Measurements from ENCODE around the gene MTHFD2L. TPM values are rescaled to one million over a fixed set of nuclear protein-coding genes. Genes with fewer than 3 reads are reported as not detected.
A peak's percentile ranks its signal among the peaks of the same experiment; 100 is the strongest.

The MTHFD2L gene
- total and polyA plus RNA-seq, 9 of the 15 experiments (the other 6 are each of a cell fraction or from before 2014, with no cell fraction given), result 10.0 to 39.0 (median 26.0) TPM

DNA sequence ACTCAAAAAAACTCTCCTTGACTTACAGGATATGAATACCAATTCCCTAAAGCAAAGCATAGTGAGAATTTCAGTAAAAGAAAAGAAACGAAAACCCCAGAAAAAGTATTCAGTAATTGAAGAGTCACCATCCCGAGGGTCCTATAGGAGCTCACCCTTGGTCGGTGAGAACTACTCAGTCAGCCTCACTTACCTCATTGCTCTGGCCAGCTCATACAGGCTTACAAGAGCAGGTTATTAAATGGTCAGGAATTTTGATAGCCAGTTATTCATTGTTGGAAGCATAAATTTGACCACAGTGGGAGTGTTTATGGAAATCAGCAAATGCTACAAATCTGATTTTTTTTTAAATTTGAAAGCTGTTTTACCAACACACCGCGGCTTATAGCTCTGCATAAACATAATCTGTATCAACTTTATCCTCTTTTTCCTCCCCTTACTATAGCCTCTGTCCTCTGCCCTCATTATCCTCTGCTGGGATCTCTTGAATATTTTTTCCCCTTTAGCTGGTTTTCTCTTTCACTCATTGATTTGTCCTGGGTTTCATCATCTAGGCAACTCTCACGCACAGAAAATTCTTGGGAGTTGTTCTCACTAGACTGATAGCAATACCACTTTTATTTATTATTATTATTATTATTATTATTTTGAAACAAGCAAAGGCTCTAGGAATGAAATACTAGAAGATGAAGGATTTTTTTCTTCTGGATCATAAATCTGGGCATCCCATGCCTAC, 47.9 kb upstream of the MTHFD2L start:
- no peak overlapping the region for H3K27ac ChIP-seq (ENCODE audit: extremely low read depth, low read depth, low read length)
- H3K4me2 ChIP-seq (ENCODE audit: insufficient read depth, low read length), result no peak overlapping the region
- ChIA-PET CTCF (ENCODE audit: low intra/inter-chr PET ratio) (no interaction called here), POLR2A (interaction anchor here (1.4 to 1.8 kb wide), 2 partner anchors 11 to 12 kb away, joined by 3 to 4 read pairs; partner anchors contain the start of gene CXCL2)
- ATAC-seq (peak; percentile 28), DNase-seq (ENCODE audit: extremely low read depth in 1 of 4, low spot score in 3 of 4) (no peak), FAIRE-seq (no peak)
- TF ChIP-seq FOXJ3 (CRISPR knock-in tag; IDR thresholded peaks at IDR 0.05) (no peak), GABPB1 (CRISPR knock-in tag; IDR thresholded peaks at IDR 0.05) (no peak), CEBPG (CRISPR knock-in tag; IDR thresholded peaks at IDR 0.05) (no peak), CEBPG (tag; conservative IDR thresholded peaks at IDR 0.05 in 1 of 2, IDR thresholded peaks at IDR 0.05 in 1 of 2) (0 out of 4 replicates have a peak, but pooled peaks of 1 of the 2 experiments have one; percentile 30), ZBTB43 (CRISPR knock-in tag; IDR thresholded peaks at IDR 0.05) (no peak), ZNF175 (CRISPR knock-in tag; IDR thresholded peaks at IDR 0.05; ENCODE audit: low read depth) (0 out of 2 replicates have a peak, but pooled peaks have one; percentile 23), ZNF212 (CRISPR knock-in tag; IDR thresholded peaks at IDR 0.05) (no peak), REST (IDR thresholded peaks at IDR 0.05; ENCODE audit: borderline replicate concordance) (no peak), REST (CRISPR knock-in tag; IDR thresholded peaks at IDR 0.05; ENCODE audit: low read depth) (no peak)
- TF ChIP-seq, protein P1, sequence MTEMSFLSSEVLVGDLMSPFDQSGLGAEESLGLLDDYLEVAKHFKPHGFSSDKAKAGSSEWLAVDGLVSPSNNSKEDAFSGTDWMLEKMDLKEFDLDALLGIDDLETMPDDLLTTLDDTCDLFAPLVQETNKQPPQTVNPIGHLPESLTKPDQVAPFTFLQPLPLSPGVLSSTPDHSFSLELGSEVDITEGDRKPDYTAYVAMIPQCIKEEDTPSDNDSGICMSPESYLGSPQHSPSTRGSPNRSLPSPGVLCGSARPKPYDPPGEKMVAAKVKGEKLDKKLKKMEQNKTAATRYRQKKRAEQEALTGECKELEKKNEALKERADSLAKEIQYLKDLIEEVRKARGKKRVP (CRISPR knock-in tag; IDR thresholded peaks at IDR 0.05), result no peak
- H3K79me2 ChIP-seq (ENCODE audit: control insufficient read depth, insufficient read depth, low read length), result no peaks in the 10 kb centered on the region
- H3K27me3 ChIP-seq (ENCODE audit: control insufficient read depth in 2 of 2, insufficient read depth in 2 of 2, low read length in 2 of 2), result no peaks in the 10 kb centered on the region
- H3K9me3 ChIP-seq (replicated peaks; ENCODE audit: control insufficient read depth, insufficient read depth, low read depth, low read length), result no peaks in the 10 kb centered on the region
- no peaks in the 10 kb centered on the region for H3K9me1 ChIP-seq (ENCODE audit: control insufficient read depth, insufficient read depth, low read length)
- in situ Hi-C loops (cut with MboI) (no loop called here), intact Hi-C loops (cut with micrococcal nuclease) (no loop called here)
- 62% methylated on average over 6 of the region's 6 CpGs for WGBS (ENCODE audit: insufficient coverage, low coverage, missing lambda C conversion rate)
- H3K36me3 ChIP-seq (ENCODE audit: control insufficient read depth, insufficient read depth, low read length), result no peaks in the 10 kb centered on the region
- H3K4me1 ChIP-seq (replicated peaks in 1 of 2; ENCODE audit: control insufficient read depth in 2 of 2, insufficient read depth in 2 of 2, low read length in 2 of 2), result peaks cover 0 to 11% of the 10 kb centered on the region in 2 experiments; a peak in 3 of 5 replicates
- no TSS peak for BruUV-seq (replicated peaks)
- H4K20me1 ChIP-seq (replicated peaks; ENCODE audit: control insufficient read depth, insufficient read depth, low read length), result no peaks in the 10 kb centered on the region
- H2AFZ ChIP-seq (ENCODE audit: low read depth, low read length), result peak overlapping the region; percentile 51
- no peak overlapping the region for H3K4me3 ChIP-seq
- H3K9ac ChIP-seq (ENCODE audit: insufficient read depth in 1 of 2, low read depth in 2 of 2, low read length in 2 of 2), result no peak overlapping the region

Data from K562 (cell line).